Epithelial cell of proximal tubule (primary cell): Measurements from ENCODE around the gene LMO4. TPM values are rescaled to one million over a fixed set of nuclear protein-coding genes. Genes with fewer than 3 reads are reported as not detected.

Experiments
- DNase-seq: peaks from one replicate; pipeline ENCODE4 v3.0.0-alpha.2; 2011; ENCODE audit warnings: low read depth
- H3K4me3 ChIP-seq: 2 replicates; pipeline ENCODE4 v1.5.1; 2011; ENCODE audit warnings: low read depth, mild to moderate bottlenecking, low read length
- CTCF ChIP-seq: conservative IDR thresholded peaks from 2 replicates; pipeline ENCODE4 v1.5.1; 2012; ENCODE audit warnings: low read depth, mild to moderate bottlenecking, low read length
- total RNA-seq: library from RNA; depleted of rRNA; stranded (reverse); fragments of >200 nt; gene quantifications from 2 replicates; pipeline ENCODE4 v1.2.3, GENCODE V29; 2015

The LMO4 gene
- total RNA-seq, 1 donor from 2014 or later: 23.4 TPM

GRCh38 chr1:87294633-87295032 lies 34.0 kb upstream of the LMO4 start:
- no peak for DNase-seq
- TF ChIP-seq CTCF: no peak
- no peak overlapping the region for H3K4me3 ChIP-seq

DNA sequence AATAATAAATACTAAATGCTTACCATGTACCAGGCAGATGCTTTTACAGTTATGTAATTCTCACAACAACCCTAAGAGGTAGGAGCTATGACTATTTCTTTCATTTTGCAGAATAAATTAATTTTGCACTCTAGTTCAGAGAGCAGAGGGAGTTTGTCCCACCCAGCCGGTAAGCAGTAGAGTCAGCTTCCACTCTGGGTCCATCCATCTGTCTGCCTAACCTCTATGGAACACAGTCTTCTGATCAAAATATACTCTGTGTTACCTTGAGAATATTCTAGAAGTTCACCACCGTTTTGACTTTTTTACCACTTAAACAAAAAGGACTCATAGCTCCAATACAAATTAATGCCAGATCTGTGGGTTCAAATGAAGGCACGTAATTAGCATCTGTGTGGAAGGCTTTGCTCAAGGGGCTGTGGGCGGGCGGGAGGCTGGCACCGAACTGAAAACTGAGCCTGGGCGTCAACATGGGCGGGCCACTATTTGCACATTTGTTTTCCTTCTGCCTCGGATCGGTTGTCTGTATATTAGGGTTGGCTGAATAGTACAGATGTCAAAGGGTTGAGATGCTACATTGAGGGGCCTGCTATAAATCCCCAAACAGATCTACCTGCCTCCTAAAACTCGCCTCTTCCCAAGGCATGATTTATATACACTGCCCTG lies 33.1 kb upstream of the LMO4 start:
- no peak for TF ChIP-seq CTCF
- DNase-seq: no peak
- no peak overlapping the region for H3K4me3 ChIP-seq

DNA sequence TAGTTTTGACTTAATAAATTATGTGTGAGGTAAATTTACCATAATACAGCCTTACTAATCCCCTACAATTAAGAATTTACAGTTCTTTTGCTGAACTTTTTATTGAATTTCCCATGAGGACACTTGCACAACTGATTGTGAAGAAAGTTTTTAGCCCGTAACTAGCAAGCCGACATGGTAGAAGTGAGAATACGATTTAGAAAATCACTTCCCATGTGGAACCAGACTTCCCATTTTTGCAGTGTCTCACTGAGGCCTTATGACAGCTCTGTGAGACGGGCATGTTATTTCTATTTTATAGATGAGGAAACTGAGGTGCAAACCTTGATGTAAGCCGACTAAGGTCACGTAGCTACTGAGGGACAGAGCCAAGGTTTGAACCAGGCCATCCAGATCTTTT lies 32.5 kb upstream of the LMO4 start:
- H3K4me3 ChIP-seq: no peak overlapping the region
- DNase-seq: no peak
- no peak for TF ChIP-seq CTCF

DNA sequence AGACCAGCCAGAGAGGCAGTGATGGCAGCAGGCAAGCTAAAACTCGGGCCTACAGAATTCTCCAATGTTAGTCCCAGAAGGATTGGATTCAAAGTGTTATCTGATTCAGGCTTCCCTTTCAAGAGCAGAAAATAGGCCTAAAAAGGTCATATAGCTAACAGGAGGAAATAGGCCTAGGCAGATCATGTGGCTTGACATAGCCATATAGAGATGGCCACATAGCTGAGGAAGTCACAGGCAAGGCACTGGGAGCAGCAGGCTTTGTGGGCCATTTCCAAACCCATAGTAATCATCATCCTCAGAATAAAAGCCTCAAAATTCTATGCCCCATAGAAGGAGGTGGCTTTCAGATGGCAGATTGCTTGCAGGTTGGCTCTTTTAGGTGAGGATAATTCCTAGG lies 29.0 kb upstream of the LMO4 start:
- H3K4me3 ChIP-seq: no peak overlapping the region
- no peak for TF ChIP-seq CTCF
- DNase-seq: no peak

DNA sequence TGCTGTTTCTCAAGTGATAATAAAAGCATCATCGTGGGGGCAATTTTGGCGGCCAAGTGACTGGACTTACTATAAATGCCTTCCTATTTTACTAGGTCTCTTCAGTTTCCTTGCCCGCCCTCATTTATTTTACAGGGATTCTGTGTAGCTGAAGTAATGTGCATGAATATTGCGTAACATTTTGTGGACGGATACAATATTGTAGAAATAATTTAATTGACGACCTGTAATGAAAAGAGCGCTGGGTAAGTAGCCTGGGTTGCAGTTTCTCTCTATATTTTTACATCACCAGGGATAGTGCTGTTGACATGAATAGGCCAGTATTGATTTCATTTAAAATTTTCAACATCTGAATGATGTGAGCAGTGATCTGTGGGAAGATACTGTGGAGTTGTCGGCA lies 28.1 kb upstream of the LMO4 start:
- no peak for TF ChIP-seq CTCF
- H3K4me3 ChIP-seq: no peak overlapping the region
- DNase-seq: no peak

GRCh38 chr1:87305151-87305550 lies 23.5 kb upstream of the LMO4 start:
- TF ChIP-seq CTCF: no peak
- DNase-seq: no peak
- no peak overlapping the region for H3K4me3 ChIP-seq

GRCh38 chr1:87305762-87306161 lies 22.9 kb upstream of the LMO4 start:
- no peak for DNase-seq
- no peak overlapping the region for H3K4me3 ChIP-seq
- no peak for TF ChIP-seq CTCF
